GM19463 (cell line): Measurements from ENCODE around the gene SMAD4.
A peak's percentile ranks its signal among the peaks of the same experiment; 100 is the strongest.
"Not testable (repeated sequence)": the region's sequence is repeated elsewhere in the genome, so short reads cannot be mapped to it uniquely, and the experiment has no call there.

Experiments
- ATAC-seq: cut with Tn5 transposase; IDR thresholded peaks from one replicate; pipeline ENCODE4 v1.9.1; 2021; ENCODE audit warnings: mild to moderate bottlenecking, moderate library complexity; ENCODE audit not compliant: unreplicated experiment

The SMAD4 gene

DNA sequence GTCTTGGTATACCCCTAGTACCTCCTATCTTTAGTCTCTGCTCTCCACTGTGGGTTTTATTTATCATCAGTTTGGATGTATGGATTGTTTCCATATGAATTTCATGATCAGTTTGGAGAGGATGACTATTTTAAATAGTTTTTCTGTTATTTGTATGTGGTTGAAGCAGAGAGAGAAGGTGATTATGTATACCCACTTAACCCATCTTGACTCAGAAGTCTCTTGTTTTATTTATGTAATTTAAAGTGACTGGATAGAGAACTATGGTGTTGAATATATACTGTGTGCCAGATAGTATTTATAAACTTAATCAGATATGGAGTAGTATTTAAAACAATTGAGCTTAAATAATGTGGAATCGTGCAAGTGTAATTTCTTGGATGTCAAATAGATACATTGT lies 39.9 kb downstream of the SMAD4 start:
- ATAC-seq = no peak

DNA sequence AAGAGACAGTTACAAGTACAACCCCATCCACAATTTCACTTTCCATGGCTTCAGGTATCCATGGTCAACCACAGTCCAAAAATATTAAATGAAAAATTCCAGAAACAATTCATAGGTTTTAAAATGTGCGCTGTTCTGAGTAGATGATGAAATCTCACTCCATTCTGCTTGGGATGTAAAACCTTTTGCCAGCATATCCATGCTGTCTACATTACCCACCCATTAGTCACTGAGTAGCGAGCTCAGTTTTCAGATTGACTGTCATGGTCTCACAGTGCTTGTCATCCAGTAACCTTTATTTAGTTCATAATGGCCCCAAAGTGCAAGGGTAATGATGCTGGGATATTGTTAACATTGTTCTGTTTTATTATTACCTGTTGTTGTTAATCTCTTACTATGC lies 40.5 kb downstream of the SMAD4 start:
- no peak for ATAC-seq

DNA sequence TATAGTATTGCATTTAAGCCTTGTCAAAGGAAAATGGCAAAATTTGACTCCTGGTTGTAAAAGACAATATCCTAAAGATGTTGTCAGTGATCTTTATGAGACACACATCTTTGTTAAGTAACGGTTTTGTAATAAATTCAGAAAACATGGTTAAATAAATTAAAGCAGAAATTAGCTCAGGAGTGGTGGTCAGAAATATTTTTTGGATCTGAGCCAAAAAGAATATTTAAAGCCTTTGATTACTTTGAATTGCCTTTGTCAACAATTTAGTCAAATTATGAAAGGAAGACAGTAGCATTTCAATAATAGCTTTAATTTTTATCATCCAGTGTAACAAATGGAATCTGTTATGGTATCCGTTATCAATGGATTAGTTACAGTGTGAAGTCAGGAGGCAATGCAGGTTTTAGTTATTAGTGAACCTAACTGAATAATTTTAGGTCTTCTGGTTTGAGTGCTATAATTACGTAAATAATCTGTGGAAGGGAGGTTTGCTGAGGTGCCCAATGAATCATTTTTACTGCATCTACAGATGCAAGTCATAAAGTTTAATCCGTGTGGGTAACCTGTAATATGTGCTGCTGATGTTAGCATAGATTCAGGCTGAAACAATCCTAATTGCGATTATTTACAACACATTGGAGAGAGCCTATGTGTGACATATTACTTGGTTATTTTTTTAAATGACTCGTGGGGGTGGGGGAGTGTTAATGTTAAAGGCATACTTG lies 42.7 kb downstream of the SMAD4 start:
- no peak for ATAC-seq

DNA sequence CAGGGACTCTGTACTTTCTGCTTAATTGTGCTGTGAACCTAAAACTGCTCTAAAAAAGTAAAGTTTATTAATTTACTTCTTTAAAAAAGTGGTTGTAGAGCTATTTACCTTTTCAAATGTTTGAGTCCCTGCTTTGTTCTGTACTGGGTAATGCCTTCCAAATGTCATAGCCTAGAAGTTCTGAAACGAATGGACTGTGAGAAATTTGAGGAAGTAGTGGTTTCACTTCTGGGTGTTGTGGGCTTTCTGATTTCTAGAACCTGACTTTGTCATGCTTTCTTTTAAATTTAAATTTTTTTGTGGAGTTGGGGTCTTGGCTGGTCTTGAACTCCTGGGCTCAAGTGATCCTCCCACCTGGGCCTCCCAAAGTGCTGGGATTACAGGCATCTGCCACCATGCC lies 44.6 kb downstream of the SMAD4 start:
- ATAC-seq = peak; percentile 66

DNA sequence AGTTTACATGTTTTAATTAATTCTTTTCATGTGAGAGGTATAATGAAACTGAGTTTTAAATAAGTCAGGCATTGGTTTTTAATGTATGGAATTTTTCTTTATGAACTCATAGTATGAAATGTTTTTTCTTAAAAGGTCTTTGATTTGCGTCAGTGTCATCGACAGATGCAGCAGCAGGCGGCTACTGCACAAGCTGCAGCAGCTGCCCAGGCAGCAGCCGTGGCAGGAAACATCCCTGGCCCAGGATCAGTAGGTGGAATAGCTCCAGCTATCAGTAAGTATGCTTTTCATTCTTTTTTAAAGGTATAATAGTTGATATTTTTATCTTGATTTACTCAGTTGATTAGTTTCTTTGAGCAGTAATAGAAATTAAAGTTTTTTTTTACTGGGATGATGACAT lies 46.5 kb downstream of the SMAD4 start:
- no peak for ATAC-seq

DNA sequence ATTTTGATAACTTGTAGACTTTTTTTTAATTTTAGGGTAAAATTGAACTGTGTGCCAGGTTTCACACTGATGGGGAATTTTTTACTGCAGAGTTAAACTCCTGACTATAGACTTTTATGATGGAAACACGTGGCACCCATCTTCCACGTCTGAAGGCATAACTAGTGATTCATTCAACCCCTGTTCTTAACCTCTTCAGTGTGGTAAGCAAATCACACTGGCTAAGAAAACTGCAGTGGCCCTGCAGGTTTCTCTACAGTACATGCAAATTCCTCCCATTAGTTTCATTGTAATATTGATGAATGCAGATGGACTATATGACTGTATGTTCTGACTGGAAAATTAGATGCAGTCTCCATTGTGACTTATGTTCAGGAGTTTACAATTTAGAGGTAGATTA lies 47.2 kb downstream of the SMAD4 start:
- peak; percentile 88 for ATAC-seq

DNA sequence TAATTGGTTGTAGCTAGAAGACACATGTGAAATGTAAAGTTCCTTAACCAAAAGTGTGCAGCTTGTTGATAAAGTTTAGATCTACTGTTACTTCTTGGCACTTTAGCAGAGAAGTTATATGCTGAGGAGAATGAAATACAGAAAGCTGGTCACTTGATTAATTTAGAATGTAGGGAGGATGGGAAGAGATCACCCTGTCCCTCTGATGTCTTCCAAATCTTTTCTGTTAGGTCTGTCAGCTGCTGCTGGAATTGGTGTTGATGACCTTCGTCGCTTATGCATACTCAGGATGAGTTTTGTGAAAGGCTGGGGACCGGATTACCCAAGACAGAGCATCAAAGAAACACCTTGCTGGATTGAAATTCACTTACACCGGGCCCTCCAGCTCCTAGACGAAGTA lies 48.0 kb downstream of the SMAD4 start:
- no peak for ATAC-seq

DNA sequence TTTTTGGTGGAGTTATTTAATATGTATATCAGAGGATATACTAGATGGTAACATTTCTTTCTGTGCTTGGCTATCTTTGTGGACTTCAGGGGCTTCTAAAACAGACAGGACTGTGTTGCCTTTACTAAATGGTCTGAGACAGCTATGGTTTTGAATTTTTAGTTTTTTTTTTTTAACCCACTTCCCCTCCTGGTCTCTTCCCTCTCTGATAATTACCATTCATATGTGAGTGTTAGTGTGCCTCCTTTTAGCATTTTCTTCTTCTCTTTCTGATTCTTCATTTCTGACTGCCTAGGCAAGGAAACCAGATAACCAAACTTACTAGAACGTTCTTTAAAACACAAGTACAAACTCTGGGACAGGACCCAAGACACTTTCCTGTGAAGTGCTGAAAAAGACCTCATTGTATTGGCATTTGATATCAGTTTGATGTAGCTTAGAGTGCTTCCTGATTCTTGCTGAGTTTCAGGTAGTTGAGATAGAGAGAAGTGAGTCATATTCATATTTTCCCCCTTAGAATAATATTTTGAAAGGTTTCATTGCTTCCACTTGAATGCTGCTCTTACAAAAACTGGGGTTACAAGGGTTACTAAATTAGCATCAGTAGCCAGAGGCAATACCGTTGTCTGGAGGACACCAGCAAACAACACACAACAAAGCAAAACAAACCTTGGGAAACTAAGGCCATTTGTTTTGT lies 52.7 kb downstream of the SMAD4 start:
- ATAC-seq = peak; percentile 74

DNA sequence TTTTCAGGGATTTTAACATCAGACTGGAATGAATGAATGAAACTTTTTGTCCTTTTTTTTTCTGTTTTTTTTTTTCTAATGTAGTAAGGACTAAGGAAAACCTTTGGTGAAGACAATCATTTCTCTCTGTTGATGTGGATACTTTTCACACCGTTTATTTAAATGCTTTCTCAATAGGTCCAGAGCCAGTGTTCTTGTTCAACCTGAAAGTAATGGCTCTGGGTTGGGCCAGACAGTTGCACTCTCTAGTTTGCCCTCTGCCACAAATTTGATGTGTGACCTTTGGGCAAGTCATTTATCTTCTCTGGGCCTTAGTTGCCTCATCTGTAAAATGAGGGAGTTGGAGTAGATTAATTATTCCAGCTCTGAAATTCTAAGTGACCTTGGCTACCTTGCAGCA lies 53.4 kb downstream of the SMAD4 start:
- ATAC-seq = no peak

DNA sequence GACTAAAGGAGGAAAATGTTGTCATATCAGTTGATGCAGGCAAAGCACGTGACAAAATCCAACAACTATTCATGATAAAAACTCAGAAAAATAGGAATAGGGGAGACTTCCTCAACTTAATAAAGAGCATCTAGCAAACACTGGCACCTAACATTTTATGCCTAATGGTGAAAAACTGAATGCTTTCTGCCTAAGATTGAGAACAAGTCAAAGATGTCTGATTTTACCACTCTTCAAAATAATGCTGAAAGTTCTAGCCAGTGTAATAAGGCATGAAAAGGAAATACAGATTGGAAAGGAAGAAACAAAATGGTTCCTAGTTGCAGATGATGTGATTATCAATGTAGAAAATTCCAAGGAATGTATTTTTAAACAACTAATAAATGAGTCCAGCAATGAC lies 58.4 kb downstream of the SMAD4 start:
- ATAC-seq = no peak

DNA sequence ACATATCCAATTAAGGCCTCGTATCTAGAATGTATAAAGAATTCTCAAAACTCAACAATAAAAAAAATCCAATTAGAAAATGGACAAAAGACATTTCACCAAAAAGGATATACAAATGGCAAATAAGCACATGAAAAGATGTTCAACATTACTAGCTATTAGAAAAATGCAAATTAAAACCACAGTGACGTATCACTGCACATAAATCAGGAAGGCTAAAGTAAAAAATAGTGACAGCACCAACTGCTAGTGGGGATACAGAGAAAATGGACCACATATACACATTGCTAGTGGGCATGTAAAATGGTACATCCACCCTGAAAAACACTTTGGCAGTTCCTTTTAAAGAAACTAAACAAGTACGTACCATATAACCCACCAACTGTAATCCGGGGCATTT lies 59.7 kb downstream of the SMAD4 start:
- no peak for ATAC-seq

DNA sequence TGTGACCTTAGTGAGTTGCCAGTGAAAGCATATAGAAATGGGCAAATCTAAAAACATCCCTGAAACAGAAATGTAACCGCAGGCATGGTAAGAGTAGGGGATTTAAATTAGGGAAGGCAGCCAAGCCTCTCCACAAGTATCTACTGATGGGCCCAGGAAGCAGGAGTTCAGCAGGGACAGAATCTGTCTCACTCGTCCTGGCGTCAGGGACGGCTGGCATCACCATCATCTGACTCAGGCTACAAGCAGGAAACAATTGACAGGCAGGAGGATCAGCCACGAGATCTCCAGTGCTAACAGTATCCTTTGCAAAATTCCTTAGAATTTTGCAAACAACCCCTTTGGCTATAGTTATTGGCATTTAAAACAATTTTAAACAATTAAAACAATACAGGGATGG lies 61.3 kb downstream of the SMAD4 start:
- no peak for ATAC-seq

DNA sequence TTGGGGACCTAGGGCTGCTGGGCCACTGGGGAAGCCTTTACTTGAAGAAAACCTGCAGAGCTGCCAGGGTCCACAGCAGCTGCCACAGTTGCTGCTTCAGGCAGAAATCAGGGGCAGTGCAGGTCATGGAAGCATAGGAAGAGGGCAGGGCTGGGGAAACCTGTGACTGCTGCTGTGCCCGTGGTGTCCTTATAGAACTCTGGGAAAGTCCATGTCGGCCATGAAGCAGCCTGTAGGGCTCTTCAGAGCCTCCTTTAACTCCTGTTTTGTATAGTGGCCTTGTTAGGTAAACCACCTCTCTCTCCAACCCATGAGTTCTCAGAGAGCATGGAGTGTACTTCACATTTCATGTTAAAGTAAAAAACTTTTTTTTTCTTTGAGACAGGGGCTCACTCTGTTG lies 62.1 kb downstream of the SMAD4 start:
- ATAC-seq = no peak

DNA sequence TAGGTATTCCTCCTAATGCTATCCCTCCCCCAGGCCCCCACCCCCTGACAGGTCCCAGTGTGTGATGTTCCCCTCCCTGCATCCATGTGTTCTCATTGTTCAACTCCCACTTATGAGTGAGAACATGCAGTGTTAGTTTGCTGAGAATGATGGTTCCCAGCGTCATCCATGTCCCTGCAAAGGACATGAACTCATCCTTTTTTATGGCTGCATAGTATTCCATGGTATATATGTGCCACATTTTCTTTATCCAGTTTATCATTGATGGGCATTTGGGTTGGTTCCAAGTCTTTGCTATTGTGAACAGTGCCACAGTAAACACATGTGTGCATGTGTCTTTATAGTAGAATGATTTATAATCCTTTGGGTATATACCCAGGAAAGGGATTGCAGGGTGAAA lies 63.0 kb downstream of the SMAD4 start:
- ATAC-seq = not testable (repeated sequence)

DNA sequence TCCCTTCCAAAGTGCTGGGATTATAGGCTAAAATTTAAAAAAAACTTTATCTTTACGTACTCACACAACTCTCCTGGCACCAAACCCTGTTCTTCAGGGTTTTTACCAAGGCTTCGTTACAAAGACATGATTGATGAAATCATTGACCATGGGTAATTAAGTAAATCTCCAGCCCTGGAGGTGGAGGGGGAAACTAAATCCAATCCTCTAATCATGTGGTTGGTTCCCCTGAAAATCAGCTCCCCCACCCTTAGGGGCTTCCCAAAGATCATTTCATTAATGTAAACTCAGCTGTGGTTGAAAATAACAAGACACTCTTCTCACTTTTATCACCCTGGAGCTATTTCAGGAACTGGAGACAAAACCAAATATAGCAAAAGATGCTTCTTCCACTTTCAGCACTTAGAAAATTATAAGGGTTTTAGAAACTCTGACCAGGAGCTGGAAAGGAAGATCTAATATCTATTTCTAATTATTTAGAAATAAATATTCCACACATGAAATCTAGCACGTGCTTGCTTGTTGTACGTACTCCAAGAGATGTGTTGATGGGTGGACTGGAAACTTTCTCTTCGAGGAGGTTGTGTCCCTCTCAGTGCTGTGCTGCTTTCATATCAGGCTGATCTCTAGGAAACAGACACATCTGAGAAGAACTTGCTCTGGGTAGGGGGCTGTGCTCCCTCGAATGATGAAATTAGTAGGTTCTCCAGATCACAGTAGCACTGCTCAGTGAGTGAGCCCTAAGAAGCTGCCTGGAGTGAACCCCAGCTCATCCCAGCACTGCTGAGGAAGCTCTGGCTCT lies 67.2 kb downstream of the SMAD4 start:
- ATAC-seq = no peak

DNA sequence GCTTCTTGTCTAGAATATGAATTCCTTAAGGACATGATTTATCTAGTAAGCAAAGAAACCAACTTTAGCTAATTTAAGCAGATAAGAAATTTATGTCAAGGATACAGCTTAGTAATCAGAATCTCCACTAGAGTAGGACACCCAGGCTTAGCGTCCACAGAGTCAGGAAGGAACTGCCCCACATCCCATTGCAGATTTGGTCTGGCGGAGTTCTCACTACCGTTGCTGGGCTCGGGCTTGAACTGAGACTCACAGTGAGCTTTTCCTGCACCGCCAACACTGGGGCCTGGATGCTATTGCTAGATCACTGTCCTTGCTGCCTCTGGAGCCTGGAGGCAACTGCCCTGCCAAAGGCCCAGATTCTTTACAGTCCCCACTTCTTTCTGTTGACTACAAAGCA lies 68.1 kb downstream of the SMAD4 start:
- no peak for ATAC-seq

DNA sequence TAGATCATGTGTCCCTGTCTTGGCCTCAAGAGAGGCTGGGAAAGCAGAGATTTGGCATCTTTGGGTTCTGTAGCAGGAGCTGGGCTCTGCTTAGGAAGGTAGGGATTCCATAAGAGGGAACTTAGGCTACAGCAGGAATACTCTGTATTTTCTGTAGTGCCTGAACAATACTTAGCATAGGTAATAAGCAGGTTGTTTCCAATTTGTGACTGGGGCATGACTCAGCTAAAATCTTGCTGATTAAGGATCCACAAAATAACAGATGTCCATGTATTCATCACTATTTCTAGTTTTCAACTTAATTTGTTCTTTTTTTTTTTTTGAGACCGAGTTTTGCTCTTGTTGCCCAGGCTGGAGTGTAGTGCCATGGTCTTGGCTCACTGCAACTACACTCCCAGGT lies 68.5 kb downstream of the SMAD4 start:
- ATAC-seq = no peak

DNA sequence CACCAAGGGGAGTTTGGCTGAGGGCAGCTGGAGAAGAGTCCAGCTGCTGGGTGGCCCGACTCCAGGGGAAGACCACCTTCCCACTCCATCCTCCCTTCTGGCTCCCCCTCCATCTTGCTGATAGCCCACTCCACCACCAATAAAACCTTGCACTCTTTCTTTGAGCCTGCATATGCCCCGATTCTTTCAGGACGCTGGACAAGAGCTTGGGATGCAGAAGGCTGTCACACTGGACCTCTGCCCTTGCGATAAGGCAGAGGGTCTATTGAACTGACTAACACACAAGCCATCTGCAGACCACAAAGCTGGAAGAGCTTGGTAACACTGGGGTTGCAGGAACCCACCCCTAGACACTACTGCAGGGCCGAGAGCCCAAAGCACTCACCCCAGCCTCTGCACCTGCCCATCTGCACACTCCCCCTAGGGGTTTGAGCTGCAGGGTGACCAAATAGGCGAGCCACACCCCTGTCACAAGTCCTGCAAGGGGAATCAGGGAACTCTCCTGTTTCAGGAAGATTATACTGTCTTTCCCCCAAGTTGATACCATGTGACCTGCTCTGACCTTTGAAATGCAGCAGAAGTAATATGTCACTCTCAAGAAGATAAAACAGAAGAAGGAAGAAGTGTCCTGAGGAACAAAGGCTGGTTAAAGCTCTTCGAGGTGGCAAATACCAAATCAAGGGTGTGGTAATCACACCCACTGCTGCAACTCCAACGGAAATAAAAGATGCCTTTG lies 70.5 kb downstream of the SMAD4 start:
- no peak for ATAC-seq

DNA sequence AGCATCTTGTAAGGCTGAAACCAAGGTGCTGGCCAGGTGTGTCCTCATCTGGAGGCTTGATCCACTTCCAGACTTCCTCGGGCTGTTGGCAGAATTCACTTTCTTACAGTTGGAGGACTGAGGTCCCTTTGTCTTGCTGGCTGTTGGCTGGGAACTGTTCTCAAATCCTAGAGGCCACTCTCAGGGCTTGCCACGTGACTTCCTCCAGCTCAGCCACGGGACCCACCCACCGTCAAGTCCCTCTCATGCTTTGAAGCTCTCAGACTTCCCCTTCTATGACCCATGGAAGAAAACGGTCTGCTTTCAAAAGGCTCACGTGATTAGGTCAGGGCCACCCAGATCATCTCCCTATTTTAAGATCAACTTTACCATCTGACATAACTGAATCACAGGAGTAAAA lies 77.1 kb downstream of the SMAD4 start:
- ATAC-seq = no peak

DNA sequence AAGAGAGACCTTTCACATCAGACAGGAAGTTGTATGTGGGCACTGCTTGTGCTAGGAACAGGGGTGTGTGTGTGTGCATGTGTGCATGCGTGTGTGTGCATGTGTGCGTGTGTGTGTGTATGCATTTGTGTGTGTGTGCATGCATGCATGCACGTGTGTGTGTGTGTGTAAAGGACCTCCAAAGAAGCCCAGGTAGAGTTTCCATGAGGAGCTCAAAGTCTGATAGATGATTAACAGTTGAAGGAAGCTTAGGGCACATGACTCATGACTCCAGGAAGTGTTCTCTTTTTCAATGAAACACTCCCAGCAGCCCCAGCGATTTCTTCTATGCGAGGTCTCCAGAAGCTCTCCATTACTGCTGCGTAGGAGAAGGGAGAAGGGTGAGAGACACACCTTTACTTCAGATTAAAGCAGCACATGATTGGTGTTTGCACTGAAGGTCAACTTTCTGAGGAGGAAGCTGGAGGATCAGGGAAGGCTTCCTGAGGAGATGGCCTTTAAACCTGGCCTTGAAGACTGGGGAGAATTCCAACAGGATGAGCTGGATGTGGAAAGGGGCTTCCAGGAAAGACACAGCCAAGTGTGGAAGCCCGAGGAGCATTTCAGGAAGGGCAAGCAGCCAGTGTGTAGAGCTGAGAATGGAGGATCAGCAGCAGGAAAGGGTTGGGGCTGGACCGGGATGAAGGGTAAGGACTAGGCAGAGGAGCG lies 77.7 kb downstream of the SMAD4 start:
- ATAC-seq = no peak

DNA sequence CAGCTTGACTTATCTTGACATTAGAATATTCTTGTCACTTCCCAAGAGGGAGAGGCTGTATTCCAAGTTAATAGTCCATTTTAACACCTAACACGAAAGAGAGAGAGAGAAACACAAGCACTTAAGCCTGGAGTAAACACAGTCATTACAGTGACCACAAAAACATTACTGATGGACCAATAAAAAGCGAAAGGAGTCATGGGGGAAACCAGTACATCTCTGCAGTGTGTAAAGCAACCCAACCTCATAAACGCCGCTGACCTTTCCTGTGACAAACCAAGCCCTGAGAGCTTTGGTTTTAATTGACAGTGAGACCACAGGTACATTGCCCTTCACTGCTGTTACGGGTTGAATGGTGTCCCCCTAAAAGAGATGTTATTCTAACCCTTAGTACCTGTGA lies 78.3 kb downstream of the SMAD4 start:
- ATAC-seq = no peak
